CD8-positive, alpha-beta memory T cell (primary cell): ENCODE measurements around the gene ADAMTS7. TPM values are rescaled to one million over a fixed set of nuclear protein-coding genes. Genes with fewer than 3 reads are reported as not detected.

ENCODE experiments used
- CTCF ChIA-PET: fragments of 350-600 bp; sonication (Branson Sonifier 250); formaldehyde crosslinking; loops from one replicate; lab custom pipeline; 2021; ENCODE audit warnings: antibody characterized with exemption; lab: Charles Lee
- POLR2A ChIA-PET: fragments of 350-600 bp; sonication (Branson Sonifier 250); formaldehyde crosslinking; loops from one replicate; lab custom pipeline; 2021; ENCODE audit warnings: antibody characterized with exemption; lab: Charles Lee
- DNase-seq, 5 donors: peaks; one replicate each; pipeline versions ENCODE4 v3.0.0 to v3.0.0-alpha.2; 2020 to 2022; ENCODE audit warnings: mixed read lengths in 1 of 5
- H3K27ac ChIP-seq: one replicate; pipeline ENCODE4 v1.7.0; 2013; ENCODE audit warnings: low read depth, mild to moderate bottlenecking, low read length, moderate library complexity
- H3K27me3 ChIP-seq: 2 replicates; pipeline ENCODE4 v1.7.0; 2013; ENCODE audit warnings: low read length, mild to moderate bottlenecking; ENCODE audit not compliant: insufficient read depth, poor library complexity, severe bottlenecking
- H3K36me3 ChIP-seq: 2 replicates; pipeline ENCODE4 v1.7.0; 2013; ENCODE audit warnings: mild to moderate bottlenecking, low read length, moderate library complexity; ENCODE audit not compliant: insufficient read depth
- H3K4me1 ChIP-seq: 2 replicates; pipeline ENCODE4 v1.7.0; 2013; ENCODE audit warnings: mild to moderate bottlenecking, low read length, moderate library complexity; ENCODE audit not compliant: insufficient read depth
- H3K4me3 ChIP-seq: 2 replicates; pipeline ENCODE4 v1.7.0; 2013; ENCODE audit warnings: mild to moderate bottlenecking, low read length
- H3K9me3 ChIP-seq: 2 replicates; pipeline ENCODE4 v1.7.0; 2013; ENCODE audit warnings: mild to moderate bottlenecking, low read length
- H3K27ac Mint-ChIP-seq, 8 donors: one replicate each; pipeline ENCODE4 v1.8.0; 2020 to 2021; ENCODE audit warnings: mixed read lengths in 8 of 8, mild to moderate bottlenecking in 6 of 8, inconsistent platforms in 3 of 8, moderate library complexity in 3 of 8
- H3K27me3 Mint-ChIP-seq, 2 donors: one replicate each; pipeline ENCODE4 v1.8.0; 2020 to 2021; ENCODE audit warnings: mixed read lengths in 2 of 2, mild to moderate bottlenecking in 1 of 2, moderate library complexity in 1 of 2
- H3K36me3 Mint-ChIP-seq, 3 donors: one replicate each; pipeline ENCODE4 v1.8.0; 2020 to 2021; ENCODE audit warnings: mixed read lengths in 3 of 3, inconsistent platforms in 1 of 3, mild to moderate bottlenecking in 1 of 3
- H3K4me1 Mint-ChIP-seq, 3 donors: one replicate each; pipeline ENCODE4 v1.8.0; 2020 to 2021; ENCODE audit warnings: mixed read lengths in 3 of 3, inconsistent platforms in 1 of 3, mild to moderate bottlenecking in 1 of 3
- H3K4me3 Mint-ChIP-seq, 7 donors: one replicate each; pipeline ENCODE4 v1.8.0; 2020 to 2021; ENCODE audit warnings: mixed read lengths in 7 of 7, mild to moderate bottlenecking in 6 of 7, moderate library complexity in 4 of 7, inconsistent platforms in 2 of 7
- H3K9me3 Mint-ChIP-seq, 5 donors: one replicate each; pipeline ENCODE4 v1.8.0; 2020 to 2022; ENCODE audit warnings: mixed read lengths in 5 of 5, mild to moderate bottlenecking in 3 of 5, moderate library complexity in 2 of 5, inconsistent platforms in 1 of 5
- polyA plus RNA-seq: library from polyadenylated mRNA; unstranded; fragments of 300-500 nt; fragmentation: Illumina TruSeq; gene quantifications from one replicate; pipeline ENCODE4 v1.2.3, GENCODE V29; 2021
- total RNA-seq, 2 experiments: library from RNA; stranded (reverse); gene quantifications; one replicate each; pipeline ENCODE4 v1.2.3, GENCODE V29; 2021

ADAMTS7 gene
- total and polyA plus RNA-seq, 3 experiments from 2014 or later = 0.07 to 0.13 TPM; not detected in 1

DNA sequence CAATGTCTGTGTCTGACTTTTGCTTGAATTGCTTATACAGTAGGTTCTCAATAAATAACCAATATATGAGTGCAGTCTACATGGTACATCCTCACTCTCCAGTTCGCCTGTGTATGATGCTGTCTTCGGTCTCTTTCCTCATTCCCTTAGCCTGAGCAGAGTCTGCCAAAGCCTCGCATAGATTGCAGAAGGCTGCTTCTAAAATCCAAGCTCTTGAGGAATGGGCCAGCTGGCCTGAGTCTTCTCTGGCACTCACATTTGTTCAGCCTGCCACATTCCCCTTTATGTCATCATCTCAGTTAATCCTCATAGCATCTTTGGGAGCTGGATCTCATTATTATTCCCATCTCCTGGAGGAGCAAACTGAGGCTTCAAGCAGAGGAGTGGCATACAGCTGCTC, 27.2 kb upstream of the ADAMTS7 start:
- POLR2A ChIA-PET = no interaction called here
- no peak overlapping the region for H3K27ac ChIP-seq
- peaks cover 0 to 5% (median 0%) of the 10 kb centered on the region in 3 donors for H3K36me3 Mint-ChIP-seq
- no peak for DNase-seq
- H3K4me1 Mint-ChIP-seq = no peaks in the 10 kb centered on the region
- no peaks in the 10 kb centered on the region for H3K4me1 ChIP-seq
- peak overlapping the region in 1 of 8 donors; percentile 55 for H3K27ac Mint-ChIP-seq
- no peaks in the 10 kb centered on the region for H3K27me3 ChIP-seq
- no peaks in the 10 kb centered on the region for H3K9me3 ChIP-seq
- no peak overlapping the region for H3K4me3 Mint-ChIP-seq
- no peak overlapping the region for H3K4me3 ChIP-seq
- no peaks in the 10 kb centered on the region for H3K36me3 ChIP-seq
- H3K27me3 Mint-ChIP-seq = peaks cover 8% of the 10 kb centered on the region in 2 donors
- CTCF ChIA-PET = no interaction called here
- H3K9me3 Mint-ChIP-seq = no peaks in the 10 kb centered on the region

DNA sequence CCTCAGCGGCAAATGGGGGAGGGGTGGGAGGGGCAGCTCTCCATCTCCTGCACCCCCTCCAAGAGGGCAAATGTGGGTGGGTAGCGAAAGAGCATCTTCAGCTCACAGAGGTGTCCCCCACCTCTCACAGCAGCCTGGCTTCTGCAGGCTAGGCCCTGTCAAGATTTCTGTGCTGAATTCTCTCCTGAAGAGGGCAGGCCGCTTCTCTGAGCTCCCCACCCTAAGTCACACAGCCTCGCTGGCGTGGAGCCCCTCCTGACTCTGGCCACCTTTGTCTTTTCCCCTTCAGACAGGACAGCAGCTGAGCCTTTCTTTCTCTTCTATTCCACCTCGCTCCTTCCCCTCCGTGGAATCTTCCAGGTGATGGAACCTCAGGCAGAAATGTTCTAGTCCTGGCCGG, 26.3 kb upstream of the ADAMTS7 start:
- H3K36me3 Mint-ChIP-seq = peaks cover 0 to 8% (median 0%) of the 10 kb centered on the region in 3 donors

GRCh38 chr15:78837131-78837530, 25.9 kb upstream of the ADAMTS7 start:
- Mint-ChIP-seq H3K27ac (no peak overlapping the region), H3K36me3 (peaks cover 0 to 8% (median 0%) of the 10 kb centered on the region in 3 donors), H3K4me3 (no peak overlapping the region), H3K9me3 (no peaks in the 10 kb centered on the region), H3K27me3 (peaks cover 8 to 15% of the 10 kb centered on the region in 2 donors), H3K4me1 (no peaks in the 10 kb centered on the region)
- POLR2A ChIA-PET = no interaction called here
- H3K4me1 ChIP-seq = no peaks in the 10 kb centered on the region
- no peaks in the 10 kb centered on the region for H3K36me3 ChIP-seq
- H3K27me3 ChIP-seq = no peaks in the 10 kb centered on the region
- H3K4me3 ChIP-seq = no peak overlapping the region
- CTCF ChIA-PET = no interaction called here
- no peaks in the 10 kb centered on the region for H3K9me3 ChIP-seq
- no peak for DNase-seq
- no peak overlapping the region for H3K27ac ChIP-seq

More for the DNA sequence above, 26.3 kb upstream of the ADAMTS7 start:
- Histone ChIP-seq H3K27me3 (no peaks in the 10 kb centered on the region), H3K27ac (no peak overlapping the region), H3K4me3 (no peak overlapping the region), H3K4me1 (no peaks in the 10 kb centered on the region), H3K9me3 (no peaks in the 10 kb centered on the region), H3K36me3 (no peaks in the 10 kb centered on the region)
- H3K4me1 Mint-ChIP-seq = no peaks in the 10 kb centered on the region
- DNase-seq = no peak
- ChIA-PET CTCF (no interaction called here), POLR2A (no interaction called here)
- H3K27ac Mint-ChIP-seq = no peak overlapping the region
- H3K4me3 Mint-ChIP-seq = no peak overlapping the region
- peaks cover 8 to 14% of the 10 kb centered on the region in 2 donors for H3K27me3 Mint-ChIP-seq
- no peaks in the 10 kb centered on the region for H3K9me3 Mint-ChIP-seq

DNA sequence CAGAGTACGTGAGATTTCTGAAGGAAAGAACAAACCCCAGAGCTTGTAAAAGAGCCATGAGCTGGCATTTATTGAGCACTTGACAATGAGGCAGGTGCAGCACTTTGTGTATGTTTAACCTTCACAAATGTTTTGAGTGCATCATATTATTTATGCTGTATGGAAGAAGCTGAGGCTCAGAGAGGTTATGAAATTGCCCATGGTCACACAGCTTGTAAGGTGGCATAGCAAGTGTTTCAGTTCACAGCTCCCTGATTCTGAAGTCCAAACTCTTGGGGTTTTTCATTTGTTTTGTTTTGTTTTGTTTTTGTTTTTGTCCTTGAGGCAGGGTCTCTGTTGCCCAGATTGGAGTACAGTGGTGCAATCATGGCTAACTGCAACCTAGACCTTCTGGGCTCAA, 25.1 kb upstream of the ADAMTS7 start:
- H3K27me3 ChIP-seq = no peaks in the 10 kb centered on the region
- no peak overlapping the region for H3K27ac ChIP-seq
- no peaks in the 10 kb centered on the region for H3K9me3 ChIP-seq
- Mint-ChIP-seq H3K9me3 (no peaks in the 10 kb centered on the region), H3K4me1 (no peaks in the 10 kb centered on the region), H3K4me3 (no peak overlapping the region), H3K27ac (no peak overlapping the region), H3K27me3 (peaks cover 12 to 19% of the 10 kb centered on the region in 2 donors), H3K36me3 (peaks cover 0 to 8% (median 0%) of the 10 kb centered on the region in 3 donors)
- CTCF ChIA-PET = no interaction called here
- H3K4me3 ChIP-seq = no peak overlapping the region
- POLR2A ChIA-PET = no interaction called here
- no peak for DNase-seq
- no peaks in the 10 kb centered on the region for H3K36me3 ChIP-seq
- H3K4me1 ChIP-seq = no peaks in the 10 kb centered on the region

DNA sequence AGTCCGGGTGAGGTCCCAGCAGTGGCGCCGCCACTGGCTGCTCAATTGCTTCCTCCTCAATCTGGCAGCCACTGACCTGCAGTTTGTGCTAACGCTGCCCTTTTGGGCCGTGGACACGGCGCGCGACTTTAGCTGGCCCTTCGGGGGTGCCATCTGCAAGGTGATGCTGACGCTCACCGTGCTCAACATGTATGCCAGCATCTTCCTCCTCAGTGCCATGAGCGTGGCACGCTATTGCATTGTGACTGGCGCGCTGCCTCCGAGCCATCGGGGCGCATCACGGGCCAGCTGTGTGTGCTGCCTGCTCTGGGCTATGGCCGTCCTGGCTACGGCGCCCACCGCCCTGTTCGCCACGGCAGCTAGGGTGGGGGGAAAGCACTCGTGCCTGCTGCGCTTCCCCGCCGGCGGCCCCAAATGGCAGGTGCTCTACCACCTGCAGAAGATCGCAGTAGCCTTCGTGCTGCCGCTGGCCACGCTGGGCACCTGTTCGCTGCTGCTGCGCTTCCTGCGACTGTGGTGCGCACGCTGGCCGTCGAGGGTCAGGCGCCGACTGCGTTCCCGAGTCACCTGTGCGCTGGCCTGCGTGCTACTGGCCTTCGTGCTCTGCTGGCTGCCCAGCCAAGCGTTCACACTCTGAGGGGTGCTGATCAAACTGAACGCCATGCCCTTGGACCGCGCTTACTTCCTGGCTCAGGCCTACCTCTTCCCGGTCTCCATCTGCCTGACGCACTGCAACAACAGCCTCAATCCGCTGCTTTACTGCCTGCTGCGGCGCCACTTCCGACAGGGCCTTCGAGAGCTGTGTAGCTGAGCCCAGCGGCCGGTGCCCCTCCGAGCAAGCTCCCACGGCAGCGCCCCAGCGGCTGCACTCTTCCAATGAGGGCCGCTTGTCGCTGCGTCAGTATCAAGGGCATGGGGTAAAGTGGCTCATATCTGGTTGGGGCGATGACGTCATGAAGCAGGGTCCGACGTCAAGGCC, 20.3 kb upstream of the ADAMTS7 start:
- no peaks in the 10 kb centered on the region for H3K9me3 Mint-ChIP-seq
- H3K4me3 Mint-ChIP-seq = peak overlapping the region in 6 of 7 donors; percentile 13 to 82 (median 33)
- H3K9me3 ChIP-seq = no peaks in the 10 kb centered on the region
- peaks cover 0 to 9% (median 0%) of the 10 kb centered on the region in 3 donors for H3K4me1 Mint-ChIP-seq
- H3K27me3 ChIP-seq = no peaks in the 10 kb centered on the region
- POLR2A ChIA-PET = no interaction called here
- DNase-seq = no peak
- H3K4me3 ChIP-seq = no peak overlapping the region
- H3K36me3 Mint-ChIP-seq = peaks cover 0 to 8% (median 0%) of the 10 kb centered on the region in 3 donors
- CTCF ChIA-PET = no interaction called here
- no peak overlapping the region for H3K27ac Mint-ChIP-seq
- H3K27ac ChIP-seq = no peak overlapping the region
- peaks cover 10 to 20% of the 10 kb centered on the region in 2 donors for H3K27me3 Mint-ChIP-seq
- H3K36me3 ChIP-seq = no peaks in the 10 kb centered on the region
- H3K4me1 ChIP-seq = no peaks in the 10 kb centered on the region

- no peaks in the 10 kb centered on the region for H3K9me3 ChIP-seq
- POLR2A ChIA-PET = no interaction called here
- H3K9me3 Mint-ChIP-seq = no peaks in the 10 kb centered on the region
- H3K27me3 ChIP-seq = no peaks in the 10 kb centered on the region
- peak in 1 of 5 donors; percentile 24 for DNase-seq
- peaks cover 0 to 9% (median 0%) of the 10 kb centered on the region in 3 donors for H3K4me1 Mint-ChIP-seq
- H3K4me3 ChIP-seq = no peak overlapping the region
- H3K4me3 Mint-ChIP-seq = peak overlapping the region in 6 of 7 donors; percentile 54 to 82 (median 72)
- no peak overlapping the region for H3K27ac Mint-ChIP-seq
- CTCF ChIA-PET = interaction anchor here (0.8 kb wide), 1 partner anchor 13 kb away, joined by 4 read pairs; no protein-coding TSS in a partner anchor
- H3K27ac ChIP-seq = no peak overlapping the region
- H3K36me3 ChIP-seq = no peaks in the 10 kb centered on the region
- H3K4me1 ChIP-seq = no peaks in the 10 kb centered on the region
- peaks cover 0 to 3% (median 0%) of the 10 kb centered on the region in 3 donors for H3K36me3 Mint-ChIP-seq
- peaks cover 8 to 15% of the 10 kb centered on the region in 2 donors for H3K27me3 Mint-ChIP-seq
Observed at GRCh38 chr15:78830514-78831228, 19.4 kb upstream of the ADAMTS7 start.

DNA sequence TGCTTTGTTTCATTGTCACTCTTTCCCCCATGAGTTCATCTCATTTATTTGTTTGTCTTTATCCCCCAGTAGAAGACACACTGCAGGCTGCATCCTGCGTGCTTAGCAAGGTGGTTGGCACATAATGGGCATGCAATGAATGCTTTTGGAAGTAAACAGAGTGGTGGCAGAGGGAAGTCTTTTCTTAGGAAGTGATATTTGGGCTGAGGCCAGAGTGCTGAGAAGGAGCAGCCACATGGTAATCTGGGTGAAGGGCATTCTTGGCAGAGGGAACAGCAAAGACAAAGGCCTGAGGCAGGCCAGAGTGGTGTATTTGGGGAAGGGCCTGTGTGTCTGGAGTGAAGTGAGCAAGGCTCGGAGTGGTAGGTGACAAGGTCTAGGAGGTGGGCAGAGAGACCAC, 17.7 kb upstream of the ADAMTS7 start:
- ChIA-PET CTCF (no interaction called here), POLR2A (no interaction called here)

GRCh38 chr15:78822514-78822913, 11.2 kb upstream of the ADAMTS7 start:
- CTCF ChIA-PET = no interaction called here
- H3K4me1 Mint-ChIP-seq = no peaks in the 10 kb centered on the region
- H3K9me3 ChIP-seq = no peaks in the 10 kb centered on the region
- H3K27me3 ChIP-seq = no peaks in the 10 kb centered on the region
- H3K4me3 ChIP-seq = no peak overlapping the region
- H3K36me3 ChIP-seq = no peaks in the 10 kb centered on the region
- no peaks in the 10 kb centered on the region for H3K4me1 ChIP-seq
- DNase-seq = no peak
- POLR2A ChIA-PET = no interaction called here
- no peaks in the 10 kb centered on the region for H3K9me3 Mint-ChIP-seq
- no peaks in the 10 kb centered on the region for H3K36me3 Mint-ChIP-seq
- H3K4me3 Mint-ChIP-seq = no peak overlapping the region
- peak overlapping the region in 1 of 8 donors; percentile 11 for H3K27ac Mint-ChIP-seq
- H3K27ac ChIP-seq = no peak overlapping the region
- peaks cover 0 to 25% of the 10 kb centered on the region in 2 donors for H3K27me3 Mint-ChIP-seq

More for the DNA sequence above, 17.7 kb upstream of the ADAMTS7 start:
- H3K27me3 Mint-ChIP-seq = peaks cover 6 to 15% of the 10 kb centered on the region in 2 donors
- H3K4me1 ChIP-seq = no peaks in the 10 kb centered on the region
- no peak overlapping the region for H3K27ac ChIP-seq
- DNase-seq = no peak
- peaks cover 0 to 9% (median 0%) of the 10 kb centered on the region in 3 donors for H3K4me1 Mint-ChIP-seq
- peak overlapping the region in 1 of 7 donors; percentile 11 for H3K4me3 Mint-ChIP-seq
- peaks cover 0 to 3% (median 0%) of the 10 kb centered on the region in 3 donors for H3K36me3 Mint-ChIP-seq
- no peaks in the 10 kb centered on the region for H3K9me3 Mint-ChIP-seq
- no peaks in the 10 kb centered on the region for H3K27me3 ChIP-seq
- H3K4me3 ChIP-seq = no peak overlapping the region
- H3K27ac Mint-ChIP-seq = no peak overlapping the region
- H3K9me3 ChIP-seq = no peaks in the 10 kb centered on the region
- H3K36me3 ChIP-seq = no peaks in the 10 kb centered on the region
